ENCODE measurements around the gene SLC24A4. TPM values are rescaled to one million over a fixed set of nuclear protein-coding genes. Genes with fewer than 3 reads are reported as not detected.

Gene SLC24A4
- total and polyA plus RNA-seq, 2 donors = 0.66 to 0.80 TPM

- Histone ChIP-seq H3K4me1 (ENCODE audit: control insufficient read depth in 2 of 2, insufficient read depth in 2 of 2, low read length in 2 of 2) (peaks cover 56 to 67% of the 10 kb centered on the region in 2 donors), H3K27ac (ENCODE audit: low read depth in 1 of 2, low read length in 1 of 2) (no peak overlapping the region), H3K9me3 (ENCODE audit: control insufficient read depth in 2 of 2, insufficient read depth in 1 of 2, low read length in 1 of 2) (no peaks in the 10 kb centered on the region), H3K27me3 (ENCODE audit: control insufficient read depth in 2 of 2, insufficient read depth in 1 of 2, low read length in 1 of 2) (no peaks in the 10 kb centered on the region), H3K4me3 (ENCODE audit: low read length in 2 of 2) (no peak overlapping the region), H3K36me3 (ENCODE audit: control insufficient read depth in 2 of 2, insufficient read depth in 2 of 2, low read length in 1 of 2) (peaks cover 2 to 3% of the 10 kb centered on the region in 2 donors)
- WGBS = 92% methylated on average over 17 of the region's 17 CpGs
- DNase-seq (ENCODE audit: low read depth in 6 of 9, low spot score in 9 of 9) = no peak
These were observed 197.4 kb downstream of the SLC24A4 start for GRCh38 chr14:92520102-92521057.

GRCh38 chr14:92521058-92521415 is 198.1 kb downstream of the SLC24A4 start:
- no peaks in the 10 kb centered on the region for H3K27me3 ChIP-seq (ENCODE audit: control insufficient read depth in 2 of 2, insufficient read depth in 1 of 2, low read length in 1 of 2)
- peaks cover 2 to 6% of the 10 kb centered on the region in 2 donors for H3K36me3 ChIP-seq (ENCODE audit: control insufficient read depth in 2 of 2, insufficient read depth in 2 of 2, low read length in 1 of 2)
- 96% methylated on average over 2 of the region's 2 CpGs for WGBS
- no peak overlapping the region for H3K27ac ChIP-seq (ENCODE audit: low read depth in 1 of 2, low read length in 1 of 2)
- H3K9me3 ChIP-seq (ENCODE audit: control insufficient read depth in 2 of 2, insufficient read depth in 1 of 2, low read length in 1 of 2) = no peaks in the 10 kb centered on the region
- no peak overlapping the region for H3K4me3 ChIP-seq (ENCODE audit: low read length in 2 of 2)
- H3K4me1 ChIP-seq (ENCODE audit: control insufficient read depth in 2 of 2, insufficient read depth in 2 of 2, low read length in 2 of 2) = peaks cover 50 to 64% of the 10 kb centered on the region in 2 donors
- no peak for DNase-seq (ENCODE audit: low read depth in 6 of 9, low spot score in 9 of 9)

- peaks cover 2 to 6% of the 10 kb centered on the region in 2 donors for H3K36me3 ChIP-seq (ENCODE audit: control insufficient read depth in 2 of 2, insufficient read depth in 2 of 2, low read length in 1 of 2)
- no peak overlapping the region for H3K4me3 ChIP-seq (ENCODE audit: low read length in 2 of 2)
- H3K9me3 ChIP-seq (ENCODE audit: control insufficient read depth in 2 of 2, insufficient read depth in 1 of 2, low read length in 1 of 2) = no peaks in the 10 kb centered on the region
- peaks cover 31 to 46% of the 10 kb centered on the region in 2 donors for H3K4me1 ChIP-seq (ENCODE audit: control insufficient read depth in 2 of 2, insufficient read depth in 2 of 2, low read length in 2 of 2)
- WGBS = 97% methylated on average over 6 of the region's 6 CpGs
- H3K27me3 ChIP-seq (ENCODE audit: control insufficient read depth in 2 of 2, insufficient read depth in 1 of 2, low read length in 1 of 2) = no peaks in the 10 kb centered on the region
- DNase-seq (ENCODE audit: low read depth in 6 of 9, low spot score in 9 of 9) = no peak
- H3K27ac ChIP-seq (ENCODE audit: low read depth in 1 of 2, low read length in 1 of 2) = no peak overlapping the region
These were observed 200.8 kb downstream of the SLC24A4 start for GRCh38 chr14:92523752-92524151.

GRCh38 chr14:92524602-92525185 is 201.7 kb downstream of the SLC24A4 start:
- no peaks in the 10 kb centered on the region for H3K9me3 ChIP-seq (ENCODE audit: control insufficient read depth in 2 of 2, insufficient read depth in 1 of 2, low read length in 1 of 2)
- peaks cover 30 to 46% of the 10 kb centered on the region in 2 donors for H3K4me1 ChIP-seq (ENCODE audit: control insufficient read depth in 2 of 2, insufficient read depth in 2 of 2, low read length in 2 of 2)
- no peak for DNase-seq (ENCODE audit: low read depth in 6 of 9, low spot score in 9 of 9)
- no peak overlapping the region for H3K4me3 ChIP-seq (ENCODE audit: low read length in 2 of 2)
- H3K36me3 ChIP-seq (ENCODE audit: control insufficient read depth in 2 of 2, insufficient read depth in 2 of 2, low read length in 1 of 2) = peaks cover 2 to 6% of the 10 kb centered on the region in 2 donors
- H3K27ac ChIP-seq (ENCODE audit: low read depth in 1 of 2, low read length in 1 of 2) = peak overlapping the region; percentile 36 to 72
- H3K27me3 ChIP-seq (ENCODE audit: control insufficient read depth in 2 of 2, insufficient read depth in 1 of 2, low read length in 1 of 2) = no peaks in the 10 kb centered on the region
- 44% methylated on average over 10 of the region's 10 CpGs for WGBS

- Histone ChIP-seq H3K27me3 (ENCODE audit: control insufficient read depth in 2 of 2, insufficient read depth in 1 of 2, low read length in 1 of 2) (no peaks in the 10 kb centered on the region), H3K9me3 (ENCODE audit: control insufficient read depth in 2 of 2, insufficient read depth in 1 of 2, low read length in 1 of 2) (no peaks in the 10 kb centered on the region), H3K36me3 (ENCODE audit: control insufficient read depth in 2 of 2, insufficient read depth in 2 of 2, low read length in 1 of 2) (peaks cover 2 to 6% of the 10 kb centered on the region in 2 donors), H3K27ac (ENCODE audit: low read depth in 1 of 2, low read length in 1 of 2) (no peak overlapping the region), H3K4me3 (ENCODE audit: low read length in 2 of 2) (no peak overlapping the region), H3K4me1 (ENCODE audit: control insufficient read depth in 2 of 2, insufficient read depth in 2 of 2, low read length in 2 of 2) (peaks cover 32 to 51% of the 10 kb centered on the region in 2 donors)
- WGBS = 92% methylated on average over 12 of the region's 12 CpGs
- no peak for DNase-seq (ENCODE audit: low read depth in 6 of 9, low spot score in 9 of 9)
These were observed 202.5 kb downstream of the SLC24A4 start for GRCh38 chr14:92525322-92526095.

GRCh38 chr14:92527721-92528120 is 204.8 kb downstream of the SLC24A4 start:
- Histone ChIP-seq H3K4me3 (ENCODE audit: low read length in 2 of 2) (no peak overlapping the region), H3K27me3 (ENCODE audit: control insufficient read depth in 2 of 2, insufficient read depth in 1 of 2, low read length in 1 of 2) (no peaks in the 10 kb centered on the region), H3K36me3 (ENCODE audit: control insufficient read depth in 2 of 2, insufficient read depth in 2 of 2, low read length in 1 of 2) (peaks cover 2 to 6% of the 10 kb centered on the region in 2 donors), H3K27ac (ENCODE audit: low read depth in 1 of 2, low read length in 1 of 2) (no peak overlapping the region), H3K9me3 (ENCODE audit: control insufficient read depth in 2 of 2, insufficient read depth in 1 of 2, low read length in 1 of 2) (no peaks in the 10 kb centered on the region), H3K4me1 (ENCODE audit: control insufficient read depth in 2 of 2, insufficient read depth in 2 of 2, low read length in 2 of 2) (peaks cover 52 to 74% of the 10 kb centered on the region in 2 donors)
- WGBS = 91% methylated on average over 14 of the region's 14 CpGs
- no peak for DNase-seq (ENCODE audit: low read depth in 6 of 9, low spot score in 9 of 9)

GRCh38 chr14:92528486-92529100 is 205.6 kb downstream of the SLC24A4 start:
- H3K9me3 ChIP-seq (ENCODE audit: control insufficient read depth in 2 of 2, insufficient read depth in 1 of 2, low read length in 1 of 2) = no peaks in the 10 kb centered on the region
- no peak for DNase-seq (ENCODE audit: low read depth in 6 of 9, low spot score in 9 of 9)
- H3K4me3 ChIP-seq (ENCODE audit: low read length in 2 of 2) = no peak overlapping the region
- H3K4me1 ChIP-seq (ENCODE audit: control insufficient read depth in 2 of 2, insufficient read depth in 2 of 2, low read length in 2 of 2) = peaks cover 50 to 72% of the 10 kb centered on the region in 2 donors
- no peaks in the 10 kb centered on the region for H3K27me3 ChIP-seq (ENCODE audit: control insufficient read depth in 2 of 2, insufficient read depth in 1 of 2, low read length in 1 of 2)
- peak overlapping the region in 1 of 2 donors; percentile 19 for H3K27ac ChIP-seq (ENCODE audit: low read depth in 1 of 2, low read length in 1 of 2)
- peaks cover 2 to 6% of the 10 kb centered on the region in 2 donors for H3K36me3 ChIP-seq (ENCODE audit: control insufficient read depth in 2 of 2, insufficient read depth in 2 of 2, low read length in 1 of 2)
- 97% methylated on average over 14 of the region's 14 CpGs for WGBS

GRCh38 chr14:92529903-92530302 is 206.9 kb downstream of the SLC24A4 start:
- Histone ChIP-seq H3K27ac (ENCODE audit: low read depth in 1 of 2, low read length in 1 of 2) (peak overlapping the region; percentile 49 to 93), H3K4me3 (ENCODE audit: low read length in 2 of 2) (no peak overlapping the region), H3K4me1 (ENCODE audit: control insufficient read depth in 2 of 2, insufficient read depth in 2 of 2, low read length in 2 of 2) (peaks cover 42 to 71% of the 10 kb centered on the region in 2 donors), H3K27me3 (ENCODE audit: control insufficient read depth in 2 of 2, insufficient read depth in 1 of 2, low read length in 1 of 2) (no peaks in the 10 kb centered on the region), H3K9me3 (ENCODE audit: control insufficient read depth in 2 of 2, insufficient read depth in 1 of 2, low read length in 1 of 2) (no peaks in the 10 kb centered on the region), H3K36me3 (ENCODE audit: control insufficient read depth in 2 of 2, insufficient read depth in 2 of 2, low read length in 1 of 2) (peaks cover 0 to 5% of the 10 kb centered on the region in 2 donors)
- no peak for DNase-seq (ENCODE audit: low read depth in 6 of 9, low spot score in 9 of 9)
- WGBS = 54% methylated on average over 4 of the region's 4 CpGs
